GM13976 (cell line): Measurements from ENCODE around the gene ARHGEF35.

ENCODE experiments used
- DNase-seq: peaks from one replicate; pipeline ENCODE4 v3.0.0; 2012; ENCODE audit warnings: low spot score
- CTCF ChIP-seq: IDR thresholded peaks from 2 replicates; pipeline ENCODE4 v1.5.1; 2012; ENCODE audit warnings: borderline replicate concordance, mild to moderate bottlenecking; ENCODE audit not compliant: insufficient read depth; ENCODE audit errors: extremely low read depth, missing control alignments, control extremely low read depth
- in situ Hi-C: fragments of 300-500 bp; cut with MboI; formaldehyde crosslinking; loops from one replicate; pipeline ENCODE4 v1.12.0; 2022; ENCODE audit warnings: low sequenced_read_pairs, mixed read lengths, inconsistent platforms; ENCODE audit not compliant: unreplicated experiment

The ARHGEF35 gene

GRCh38 chr7:144148224-144148827 is 47.3 kb downstream of the ARHGEF35 start:
- no peak for TF ChIP-seq CTCF
- DNase-seq = no peak
- in situ Hi-C loops = no loop called here

- in situ Hi-C loops = no loop called here
- no peak for TF ChIP-seq CTCF
- DNase-seq = no peak
These were observed 51.2 kb downstream of the ARHGEF35 start for GRCh38 chr7:144144426-144144825.

- in situ Hi-C loops = no loop called here
- no peak for TF ChIP-seq CTCF
- DNase-seq = no peak
These were observed 53.4 kb downstream of the ARHGEF35 start for GRCh38 chr7:144142187-144142586.

- no peak for DNase-seq
- in situ Hi-C loops = no loop called here
- no peak for TF ChIP-seq CTCF
These were observed 58.1 kb downstream of the ARHGEF35 start for GRCh38 chr7:144137501-144137900.
